ENCODE measurements around the gene PCBP3. TPM values are rescaled to one million over a fixed set of nuclear protein-coding genes. Genes with fewer than 3 reads are reported as not detected.
"Not testable (repeated sequence)": the region's sequence is repeated elsewhere in the genome, so short reads cannot be mapped to it uniquely, and the experiment has no call there.

The PCBP3 gene
- total and polyA plus RNA-seq, 2 donors (not counting 3 experiments of a cell fraction or from before 2014, with no cell fraction given), result 0.06 to 1.1 TPM

DNA sequence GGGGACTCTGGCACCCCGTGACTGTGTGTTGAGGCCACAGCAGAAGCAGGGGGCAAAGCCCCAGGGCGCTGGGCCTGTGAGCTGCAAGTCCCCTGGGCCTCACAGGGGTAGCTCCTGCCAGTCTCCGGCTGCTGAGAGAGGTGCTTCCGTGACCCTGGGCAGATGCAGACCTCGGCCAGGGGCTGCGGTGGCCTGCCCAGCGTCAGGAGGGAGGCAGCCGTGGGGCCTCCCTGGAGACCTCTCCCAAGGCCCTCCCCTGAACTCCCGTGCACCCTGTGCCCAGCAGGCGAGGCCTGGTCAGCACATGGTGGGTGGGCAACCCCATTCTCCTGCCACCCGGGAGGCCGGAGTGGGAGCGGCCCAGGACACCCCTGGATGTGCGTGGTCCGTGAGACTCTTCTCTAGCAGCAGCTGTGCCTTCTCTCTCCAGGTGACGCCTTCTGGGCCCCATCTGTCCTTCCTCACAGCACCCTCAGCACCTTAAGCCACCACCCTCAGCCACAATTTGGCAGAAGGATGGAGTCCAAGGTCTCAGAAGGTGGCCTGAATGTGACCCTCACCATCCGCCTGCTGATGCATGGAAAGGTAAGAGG lies 252.3 kb downstream of the PCBP3 start:
- TF ChIP-seq, protein P1, sequence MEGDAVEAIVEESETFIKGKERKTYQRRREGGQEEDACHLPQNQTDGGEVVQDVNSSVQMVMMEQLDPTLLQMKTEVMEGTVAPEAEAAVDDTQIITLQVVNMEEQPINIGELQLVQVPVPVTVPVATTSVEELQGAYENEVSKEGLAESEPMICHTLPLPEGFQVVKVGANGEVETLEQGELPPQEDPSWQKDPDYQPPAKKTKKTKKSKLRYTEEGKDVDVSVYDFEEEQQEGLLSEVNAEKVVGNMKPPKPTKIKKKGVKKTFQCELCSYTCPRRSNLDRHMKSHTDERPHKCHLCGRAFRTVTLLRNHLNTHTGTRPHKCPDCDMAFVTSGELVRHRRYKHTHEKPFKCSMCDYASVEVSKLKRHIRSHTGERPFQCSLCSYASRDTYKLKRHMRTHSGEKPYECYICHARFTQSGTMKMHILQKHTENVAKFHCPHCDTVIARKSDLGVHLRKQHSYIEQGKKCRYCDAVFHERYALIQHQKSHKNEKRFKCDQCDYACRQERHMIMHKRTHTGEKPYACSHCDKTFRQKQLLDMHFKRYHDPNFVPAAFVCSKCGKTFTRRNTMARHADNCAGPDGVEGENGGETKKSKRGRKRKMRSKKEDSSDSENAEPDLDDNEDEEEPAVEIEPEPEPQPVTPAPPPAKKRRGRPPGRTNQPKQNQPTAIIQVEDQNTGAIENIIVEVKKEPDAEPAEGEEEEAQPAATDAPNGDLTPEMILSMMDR (IDR thresholded peaks at IDR 0.05; ENCODE audit: extremely low read depth in 1 of 2, insufficient read depth in 1 of 2, low read depth in 1 of 2, low read length in 2 of 2), result no peak
- TF ChIP-seq, protein P2, sequence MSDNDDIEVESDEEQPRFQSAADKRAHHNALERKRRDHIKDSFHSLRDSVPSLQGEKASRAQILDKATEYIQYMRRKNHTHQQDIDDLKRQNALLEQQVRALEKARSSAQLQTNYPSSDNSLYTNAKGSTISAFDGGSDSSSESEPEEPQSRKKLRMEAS (IDR thresholded peaks at IDR 0.05; ENCODE audit: insufficient read depth, insufficient read length), result no peak
- TF ChIP-seq JUN (IDR thresholded peaks at IDR 0.05; ENCODE audit: borderline replicate concordance, insufficient read depth, insufficient read length, low read depth) (no peak), GATA2 (IDR thresholded peaks at IDR 0.05; ENCODE audit: insufficient read depth, insufficient read length, low read depth, low read length) (no peak), POLR2AphosphoS5 (IDR thresholded peaks at IDR 0.05; ENCODE audit: insufficient read depth, low read depth, low read length) (no peak), POLR2A (IDR thresholded peaks at IDR 0.05; ENCODE audit: low read depth, low read length) (no peak), MYC (IDR thresholded peaks at IDR 0.05; ENCODE audit: low read depth, low read length) (no peak), EZH2 (IDR thresholded peaks at IDR 0.05; ENCODE audit: borderline replicate concordance, low read depth, low read length, severe bottlenecking) (no peak), FOS (IDR thresholded peaks at IDR 0.05; ENCODE audit: borderline replicate concordance, insufficient read depth, low read length) (no peak)

DNA sequence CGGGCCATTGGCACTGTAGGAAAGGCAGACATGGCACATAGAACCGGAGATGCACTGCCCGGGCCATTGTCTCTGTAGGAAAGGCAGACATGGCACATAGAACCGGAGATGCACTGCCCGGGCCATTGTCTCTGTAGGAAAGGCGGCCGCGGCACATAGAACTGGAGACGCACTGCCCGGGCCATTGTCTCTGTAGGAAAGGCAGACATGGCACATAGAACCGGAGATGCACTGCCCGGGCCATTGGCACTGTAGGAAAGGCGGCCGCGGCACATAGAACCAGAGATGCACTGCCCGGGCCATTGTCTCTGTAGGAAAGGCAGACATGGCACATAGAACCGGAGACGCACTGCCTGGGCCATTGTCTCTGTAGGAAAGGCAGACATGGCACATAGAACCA lies 252.9 kb downstream of the PCBP3 start:
- H3K9ac ChIP-seq (replicated peaks; ENCODE audit: extremely low read depth, insufficient read depth, low read length); intact Hi-C loops (cut with micrococcal nuclease); H3K27ac ChIP-seq (ENCODE audit: insufficient read depth, low read depth, low read length); H4K20me1 ChIP-seq (replicated peaks; ENCODE audit: control insufficient read depth, extremely low read depth, insufficient read depth, low read length); H3K79me2 ChIP-seq (ENCODE audit: control insufficient read depth, insufficient read depth, low read length); H3K4me1 ChIP-seq (ENCODE audit: control insufficient read depth, extremely low read depth, insufficient read depth, low read length); H3K9me3 ChIP-seq (replicated peaks; ENCODE audit: control insufficient read depth, insufficient read depth, low read length); H3K4me2 ChIP-seq (ENCODE audit: insufficient read depth, low read length); H3K36me3 ChIP-seq (ENCODE audit: control insufficient read depth in 2 of 2, extremely low read depth in 1 of 2, insufficient read depth in 2 of 2, low read length in 2 of 2); DNase-seq (ENCODE audit: low read depth, low spot score); H2AFZ ChIP-seq (ENCODE audit: low read depth, low read length); FAIRE-seq; dilution Hi-C loops (cut with MboI; ENCODE audit: extremely low pct_ligation_motif_present, low sequenced_read_pairs); H3K27me3 ChIP-seq (ENCODE audit: control insufficient read depth in 2 of 2, insufficient read depth in 2 of 2, low read length in 2 of 2); BruUV-seq (replicated peaks); POLR2A ChIA-PET; H3K9me1 ChIP-seq (replicated peaks; ENCODE audit: control insufficient read depth, extremely low read depth, insufficient read depth, low read length); H3K4me3 ChIP-seq (replicated peaks in 1 of 3; ENCODE audit: insufficient read depth in 1 of 3, low read depth in 1 of 3, low read length in 3 of 3); CTCF ChIA-PET: not testable (repeated sequence)

More for the DNA sequence above, 252.3 kb downstream of the PCBP3 start:
- intact Hi-C loops (cut with micrococcal nuclease), result no loop called here
- Histone ChIP-seq H3K4me2 (ENCODE audit: insufficient read depth, low read length) (no peak overlapping the region), H3K9me3 (replicated peaks; ENCODE audit: control insufficient read depth, insufficient read depth, low read length) (no peaks in the 10 kb centered on the region), H4K20me1 (replicated peaks; ENCODE audit: control insufficient read depth, extremely low read depth, insufficient read depth, low read length) (no peaks in the 10 kb centered on the region), H3K9ac (replicated peaks; ENCODE audit: extremely low read depth, insufficient read depth, low read length) (no peak overlapping the region), H3K79me2 (ENCODE audit: control insufficient read depth, insufficient read depth, low read length) (no peaks in the 10 kb centered on the region), H3K4me1 (ENCODE audit: control insufficient read depth, extremely low read depth, insufficient read depth, low read length) (no peaks in the 10 kb centered on the region), H3K27ac (ENCODE audit: insufficient read depth, low read depth, low read length) (no peak overlapping the region), H2AFZ (ENCODE audit: low read depth, low read length) (no peak overlapping the region), H3K36me3 (ENCODE audit: control insufficient read depth in 2 of 2, extremely low read depth in 1 of 2, insufficient read depth in 2 of 2, low read length in 2 of 2) (no peaks in the 10 kb centered on the region), H3K9me1 (replicated peaks; ENCODE audit: control insufficient read depth, extremely low read depth, insufficient read depth, low read length) (no peaks in the 10 kb centered on the region), H3K4me3 (replicated peaks in 1 of 3; ENCODE audit: insufficient read depth in 1 of 3, low read depth in 1 of 3, low read length in 3 of 3) (no peak overlapping the region), H3K27me3 (ENCODE audit: control insufficient read depth in 2 of 2, insufficient read depth in 2 of 2, low read length in 2 of 2) (peaks cover under 1 to 2% of the 10 kb centered on the region in 2 experiments)
- BruUV-seq (replicated peaks), result no TSS peak
- dilution Hi-C loops (cut with MboI; ENCODE audit: extremely low pct_ligation_motif_present, low sequenced_read_pairs), result no loop called here
- DNase-seq (ENCODE audit: low read depth, low spot score) (no peak), FAIRE-seq (no peak)
- POLR2A ChIA-PET, result no interaction called here
- CTCF ChIA-PET, result no interaction called here

Measured in endothelial cell of umbilical vein (primary cell).